H1 (cell line): ENCODE measurements around the gene CAMKK2. TPM values are rescaled to one million over a fixed set of nuclear protein-coding genes. Genes with fewer than 3 reads are reported as not detected.

Source experiments
- CTCF ChIA-PET: fragments of 300-600 bp; sonication (Branson Sonifier 250); formaldehyde crosslinking; loops from one replicate; lab custom pipeline; 2021; ENCODE audit not compliant: partially characterized antibody; lab: Charles Lee
- POLR2A ChIA-PET: fragments of 300-600 bp; sonication (Branson Sonifier 250); formaldehyde crosslinking; loops from one replicate; lab custom pipeline; 2021; ENCODE audit warnings: inconsistent platforms; ENCODE audit not compliant: partially characterized antibody; lab: Charles Lee
- DNase-seq, 2 experiments: peaks; one replicate each; pipeline versions ENCODE4 v3.0.0 to v3.0.0-alpha.2; 2010 to 2022; ENCODE audit warnings: low spot score in 2 of 2, low read depth in 1 of 2, mixed read lengths in 1 of 2
- FAIRE-seq: peaks from 2 replicates; lab custom pipeline; 2011; peaks lifted over from hg19 to GRCh38; lab: Jason Lieb, UNC
- H2AFZ ChIP-seq: 2 replicates; pipeline ENCODE4 v1.8.1; 2012; ENCODE audit warnings: low read length, inconsistent platforms
- H2AK5ac ChIP-seq: 2 replicates; pipeline ENCODE4 v1.6.1; 2013; ENCODE audit warnings: low read depth, low read length
- H2BK120ac ChIP-seq: replicated peaks from 2 replicates; pipeline ENCODE3; 2013; ENCODE audit warnings: low read depth, low read length, inconsistent platforms
- H2BK12ac ChIP-seq: 2 replicates; pipeline ENCODE4 v1.6.1; 2013; ENCODE audit warnings: low read depth, low read length
- H2BK15ac ChIP-seq: 2 replicates; pipeline ENCODE4 v1.6.1; 2013; ENCODE audit warnings: low read length
- H2BK20ac ChIP-seq: 2 replicates; pipeline ENCODE4 v1.6.1; 2013; ENCODE audit warnings: low read length
- H2BK5ac ChIP-seq: 2 replicates; pipeline ENCODE4 v1.6.1; 2013; ENCODE audit warnings: low read depth, low read length
- H3K14ac ChIP-seq: 2 replicates; pipeline ENCODE4 v1.6.1; 2013; ENCODE audit warnings: inconsistent platforms; ENCODE audit not compliant: insufficient read length
- H3K18ac ChIP-seq: 2 replicates; pipeline ENCODE4 v1.6.1; 2013; ENCODE audit warnings: low read length; ENCODE audit errors: extremely low read depth
- H3K23ac ChIP-seq: 2 replicates; pipeline ENCODE4 v1.6.1; 2013; ENCODE audit warnings: inconsistent platforms; ENCODE audit not compliant: insufficient read length
- H3K23me2 ChIP-seq: 2 replicates; pipeline ENCODE4 v1.6.1; 2013; ENCODE audit warnings: low read depth, low read length
- H3K27ac ChIP-seq: 2 replicates; pipeline ENCODE4 v1.6.1; 2011; ENCODE audit warnings: low read depth, low read length, inconsistent platforms
- H3K27me3 ChIP-seq, 4 experiments: replicated peaks in 1 of 4; 1 replicate in 1 of 4; 2 replicates in 3 of 4; pipeline versions ENCODE4 v1.6.1 to v1.8.1; 2011 to 2013; ENCODE audit warnings: low read length in 3 of 4, mild to moderate bottlenecking in 3 of 4, inconsistent platforms in 2 of 4, mixed read lengths in 2 of 4, moderate library complexity in 1 of 4; ENCODE audit not compliant: control insufficient read depth in 3 of 4, insufficient read depth in 3 of 4; ENCODE audit errors: extremely low read depth in 1 of 4
- H3K36me3 ChIP-seq, 4 experiments: 2 replicates each; pipeline versions ENCODE4 v1.6.1 to v1.8.1; 2011 to 2013; ENCODE audit warnings: mild to moderate bottlenecking in 4 of 4, low read length in 3 of 4, moderate library complexity in 2 of 4, control low read depth in 1 of 4, inconsistent platforms in 1 of 4; ENCODE audit not compliant: insufficient read depth in 4 of 4, control insufficient read depth in 2 of 4
- H3K4ac ChIP-seq: replicated peaks from 2 replicates; pipeline ENCODE3; 2013; ENCODE audit warnings: low read length, low read depth, mixed read lengths, inconsistent platforms; ENCODE audit not compliant: insufficient read length
- H3K4me1 ChIP-seq, 4 experiments: replicated peaks in 1 of 4; 1 replicate in 1 of 4; 2 replicates in 3 of 4; pipeline versions ENCODE4 v1.6.1 to v1.8.1; 2011 to 2013; ENCODE audit warnings: low read length in 3 of 4, inconsistent platforms in 2 of 4, mixed read lengths in 1 of 4; ENCODE audit not compliant: insufficient read depth in 4 of 4, control insufficient read depth in 3 of 4
- H3K4me2 ChIP-seq, 2 experiments: 2 replicates each; pipeline versions ENCODE4 v1.6.1 to v1.8.1; 2011 to 2013; ENCODE audit warnings: low read depth in 2 of 2, low read length in 2 of 2, control low read depth in 1 of 2, inconsistent platforms in 1 of 2, mild to moderate bottlenecking in 1 of 2; ENCODE audit not compliant: insufficient read depth in 1 of 2
- H3K4me3 ChIP-seq, 4 experiments: fragments of 200-600, 300-600 bp in 1 of 4; sonication (generic), shearing (Covaris generic), sonication (Bioruptor Twin) in 1 of 4; 2 replicates each; pipeline versions ENCODE4 v1.5.1 to v1.8.1; 2011 to 2016; ENCODE audit warnings: low read length in 4 of 4, low read depth in 3 of 4, control low read depth in 2 of 4, inconsistent platforms in 2 of 4, mild to moderate bottlenecking in 2 of 4, mixed read lengths in 1 of 4, moderate library complexity in 1 of 4; ENCODE audit not compliant: insufficient read depth in 2 of 4; ENCODE audit errors: extremely low read depth in 1 of 4
- H3K56ac ChIP-seq: replicated peaks from 2 replicates; pipeline ENCODE3; 2013; ENCODE audit warnings: low read depth, mild to moderate bottlenecking, mixed read lengths, low read length, inconsistent platforms; ENCODE audit not compliant: insufficient read length
- H3K79me1 ChIP-seq: 2 replicates; pipeline ENCODE4 v1.6.1; 2013; ENCODE audit warnings: low read depth, low read length, control low read depth
- H3K79me2 ChIP-seq, 2 experiments: 2 replicates each; pipeline versions ENCODE4 v1.6.1 to v1.8.1; 2012 to 2013; ENCODE audit warnings: low read length in 2 of 2, mild to moderate bottlenecking in 2 of 2, inconsistent platforms in 1 of 2; ENCODE audit not compliant: insufficient read depth in 2 of 2, control insufficient read depth in 1 of 2
- H3K9ac ChIP-seq, 4 experiments: replicated peaks in 1 of 4; 1 replicate in 1 of 4; 2 replicates in 3 of 4; pipeline versions ENCODE4 v1.6.1 to v1.8.1; 2011 to 2013; ENCODE audit warnings: low read depth in 3 of 4, low read length in 3 of 4, control low read depth in 2 of 4, mild to moderate bottlenecking in 2 of 4, moderate library complexity in 2 of 4, inconsistent platforms in 1 of 4; ENCODE audit errors: extremely low read depth in 1 of 4
- H3K9me3 ChIP-seq, 2 experiments: 2 replicates each; pipeline versions ENCODE4 v1.6.1 to v1.8.1; 2012 to 2013; ENCODE audit warnings: mild to moderate bottlenecking in 2 of 2, moderate library complexity in 2 of 2, control low read depth in 1 of 2, inconsistent platforms in 1 of 2, low read depth in 1 of 2, low read length in 1 of 2, mixed read lengths in 1 of 2; ENCODE audit not compliant: insufficient read depth in 2 of 2
- H4K20me1 ChIP-seq, 2 experiments: replicated peaks in 1 of 2; 2 replicates each; pipeline versions ENCODE3 to v1.8.1; 2011 to 2013; ENCODE audit warnings: inconsistent platforms in 2 of 2, low read length in 2 of 2, mild to moderate bottlenecking in 1 of 2; ENCODE audit not compliant: insufficient read depth in 2 of 2, control insufficient read depth in 1 of 2
- H4K5ac ChIP-seq: 2 replicates; pipeline ENCODE4 v1.6.1; 2013; ENCODE audit warnings: low read length, low read depth, mixed read lengths, inconsistent platforms; ENCODE audit not compliant: insufficient read length
- H4K8ac ChIP-seq: 2 replicates; pipeline ENCODE4 v1.8.0; 2013; ENCODE audit warnings: mild to moderate bottlenecking, moderate library complexity, low read length, inconsistent platforms; ENCODE audit not compliant: insufficient read depth; ENCODE audit errors: extremely low read depth
- H4K91ac ChIP-seq: replicated peaks from 2 replicates; pipeline ENCODE3; 2013; ENCODE audit warnings: low read length, mixed read lengths, inconsistent platforms; ENCODE audit not compliant: insufficient read length
- BCL11A ChIP-seq, 2 experiments: IDR thresholded peaks; one replicate each; pipeline ENCODE4 v1.6.1; 2011; ENCODE audit warnings: low read depth in 2 of 2, low read length in 2 of 2, mild to moderate bottlenecking in 2 of 2
- BRCA1 ChIP-seq: IDR thresholded peaks from 2 replicates; pipeline ENCODE4 v1.6.1; 2012; ENCODE audit warnings: low read depth, low read length, improper control_type of control experiment
- KDM4A ChIP-seq: IDR thresholded peaks from one replicate; pipeline ENCODE4 v1.7.1; 2012; ENCODE audit warnings: low read depth, mild to moderate bottlenecking, moderate library complexity, low read length, inconsistent platforms; ENCODE audit not compliant: severe bottlenecking
- KDM5A ChIP-seq: fragments of 200-600 bp; IDR thresholded peaks from 2 replicates; pipeline ENCODE4 v1.7.1; 2012; ENCODE audit warnings: mild to moderate bottlenecking, low read length, inconsistent platforms, mixed read lengths
- SIN3A ChIP-seq, 2 experiments: IDR thresholded peaks in 1 of 2; conservative IDR thresholded peaks in 1 of 2; 2 replicates each; pipeline ENCODE4 v1.6.1; 2011 to 2012; ENCODE audit warnings: low read length in 2 of 2, improper control_type of control experiment in 1 of 2, low read depth in 1 of 2, mild to moderate bottlenecking in 1 of 2
- SP4 ChIP-seq: IDR thresholded peaks from 2 replicates; pipeline ENCODE4 v1.6.1; 2012; ENCODE audit warnings: low read length, inconsistent platforms
- TAF1 ChIP-seq: IDR thresholded peaks from 2 replicates; pipeline ENCODE4 v1.6.1; 2011; ENCODE audit warnings: mild to moderate bottlenecking, low read depth, low read length
- TAF7 ChIP-seq: optimal IDR thresholded peaks from 2 replicates; pipeline ENCODE3; 2011; ENCODE audit warnings: low read depth, mild to moderate bottlenecking, inconsistent platforms, low read length, moderate library complexity, borderline replicate concordance
- WGBS, 2 experiments: shearing (Covaris generic) in 1 of 2; methylation state at CpG; one replicate each; pipeline versions ENCODE4 v1.1.6 to v1.1.7; 2013 to 2015; ENCODE audit warnings: low lambda C conversion rate in 2 of 2, mixed read lengths in 2 of 2, inconsistent platforms in 1 of 2, low coverage in 1 of 2, missing lambda C conversion rate in 1 of 2; ENCODE audit not compliant: insufficient replicate concordance in 2 of 2, insufficient coverage in 1 of 2, insufficient read length in 1 of 2; ENCODE audit errors: extremely low coverage in 1 of 2, missing lambda C conversion rate in 1 of 2; 5-methylcytosine and 5-hydroxymethylcytosine counted together
- polyA plus RNA-seq, 7 experiments: library from polyadenylated mRNA; depleted of rRNA in 3 of 7; stranded (reverse) in 5 of 7; unstranded in 2 of 7; fragments of >200 nt in 5 of 7; fragments of 200-250 nt in 2 of 7; gene quantifications; 1 replicate in 5 of 7; 2 replicates in 1 of 7; 4 replicates in 1 of 7; pipeline versions ENCODE4 v1.2.1 to v1.2.3, GENCODE V29; 2011 to 2013; ENCODE audit warnings: missing spikeins in 2 of 7, mixed read lengths in 2 of 7
- total RNA-seq: library from RNA; stranded (reverse); fragmentation: NEBNext Ultra II Directional; extraction: Animal tissue kit (Norgen Biotek cat#: 25700); gene quantifications from 2 replicates; pipeline ENCODE4 v1.2.1, GENCODE V29; 2021
- TF ChIP-seq, protein P1 (sequence below), 3 experiments: IDR thresholded peaks; 1 replicate in 2 of 3; 2 replicates in 1 of 3; pipeline versions ENCODE4 v1.5.1 to v1.6.1; 2011; ENCODE audit warnings: low read length in 3 of 3, mild to moderate bottlenecking in 3 of 3, inconsistent platforms in 2 of 3, low read depth in 1 of 3, moderate library complexity in 1 of 3; ENCODE audit not compliant: insufficient read depth in 1 of 3; ENCODE audit errors: control extremely low read depth in 1 of 3

Gene CAMKK2
- total and polyA plus RNA-seq, 2 of the 8 experiments (the other 6 are each of a cell fraction or from before 2014, with no cell fraction given): 29.6 to 30.6 TPM

DNA sequence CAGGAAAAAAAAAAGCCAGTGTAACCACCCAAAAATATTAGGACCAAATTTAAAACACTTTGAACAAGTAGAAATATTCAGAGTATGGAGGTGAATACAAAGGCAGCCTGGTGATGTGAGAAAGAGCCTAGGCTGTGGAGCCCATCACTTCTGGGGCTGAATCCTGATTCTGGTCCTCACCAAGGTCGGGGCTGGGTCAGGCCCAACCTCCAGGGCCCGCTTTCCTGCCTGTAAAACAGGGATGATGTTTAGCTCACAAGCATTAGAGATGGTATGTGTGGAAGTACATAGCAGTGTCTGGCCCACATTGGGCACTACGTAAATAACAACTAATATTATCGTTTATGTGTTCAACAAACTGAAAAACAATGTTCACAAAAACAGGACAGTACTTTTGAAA, 7.8 kb upstream of the CAMKK2 start:
- CTCF ChIA-PET: interaction anchor here (1.2 to 1.6 kb wide), 2 partner anchors 29 to 175 kb away, joined by 3 read pairs; no protein-coding TSS in a partner anchor
- no peak for DNase-seq
- 87% methylated on average over 4 of the region's 4 CpGs; no CpG with 5 or more reads in 1 of the 2 experiments for WGBS, 2 experiments
- TF ChIP-seq KDM4A: no peak
- no peak for TF ChIP-seq BRCA1
- TF ChIP-seq KDM5A: no peak
- no peak for TF ChIP-seq SIN3A (conservative IDR thresholded peaks at IDR 0.05 in 1 of 2, IDR thresholded peaks at IDR 0.05 in 1 of 2; ENCODE audit: low read depth in 1 of 2, low read length in 2 of 2)
- TF ChIP-seq, protein P1, sequence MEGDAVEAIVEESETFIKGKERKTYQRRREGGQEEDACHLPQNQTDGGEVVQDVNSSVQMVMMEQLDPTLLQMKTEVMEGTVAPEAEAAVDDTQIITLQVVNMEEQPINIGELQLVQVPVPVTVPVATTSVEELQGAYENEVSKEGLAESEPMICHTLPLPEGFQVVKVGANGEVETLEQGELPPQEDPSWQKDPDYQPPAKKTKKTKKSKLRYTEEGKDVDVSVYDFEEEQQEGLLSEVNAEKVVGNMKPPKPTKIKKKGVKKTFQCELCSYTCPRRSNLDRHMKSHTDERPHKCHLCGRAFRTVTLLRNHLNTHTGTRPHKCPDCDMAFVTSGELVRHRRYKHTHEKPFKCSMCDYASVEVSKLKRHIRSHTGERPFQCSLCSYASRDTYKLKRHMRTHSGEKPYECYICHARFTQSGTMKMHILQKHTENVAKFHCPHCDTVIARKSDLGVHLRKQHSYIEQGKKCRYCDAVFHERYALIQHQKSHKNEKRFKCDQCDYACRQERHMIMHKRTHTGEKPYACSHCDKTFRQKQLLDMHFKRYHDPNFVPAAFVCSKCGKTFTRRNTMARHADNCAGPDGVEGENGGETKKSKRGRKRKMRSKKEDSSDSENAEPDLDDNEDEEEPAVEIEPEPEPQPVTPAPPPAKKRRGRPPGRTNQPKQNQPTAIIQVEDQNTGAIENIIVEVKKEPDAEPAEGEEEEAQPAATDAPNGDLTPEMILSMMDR (IDR thresholded peaks at IDR 0.05; ENCODE audit: control extremely low read depth in 1 of 3, insufficient read depth in 1 of 3, low read depth in 1 of 3, low read length in 3 of 3): no peak
- no peak for TF ChIP-seq TAF1
- TF ChIP-seq SP4: no peak
- no peak for TF ChIP-seq BCL11A (IDR thresholded peaks at IDR 0.05; ENCODE audit: low read depth in 2 of 2, low read length in 2 of 2)
- no peak for TF ChIP-seq TAF7

More for the DNA sequence above, 7.8 kb upstream of the CAMKK2 start:
- no peaks in the 10 kb centered on the region for H3K79me2 ChIP-seq
- H3K4me3 ChIP-seq: no peak overlapping the region
- H3K4ac ChIP-seq: no peak overlapping the region
- H3K14ac ChIP-seq: no peak overlapping the region
- no peak overlapping the region for H2BK5ac ChIP-seq
- no peak overlapping the region for H4K5ac ChIP-seq
- H2BK120ac ChIP-seq: no peak overlapping the region
- H3K27me3 ChIP-seq: no peaks in the 10 kb centered on the region
- no peaks in the 10 kb centered on the region for H3K79me1 ChIP-seq
- no peak overlapping the region for H2AFZ ChIP-seq
- H2BK15ac ChIP-seq: no peak overlapping the region
- FAIRE-seq: no peak
- H3K23me2 ChIP-seq: no peaks in the 10 kb centered on the region
- peaks cover 0 to 6% (median 3%) of the 10 kb centered on the region in 4 experiments; a peak in 4 of 8 replicates for H3K36me3 ChIP-seq
- POLR2A ChIA-PET: no interaction called here
- H3K18ac ChIP-seq: no peak overlapping the region; the same call in 1 of the 2 replicates
- no peak overlapping the region for H3K27ac ChIP-seq
- no peak overlapping the region for H2AK5ac ChIP-seq
- no peaks in the 10 kb centered on the region for H4K20me1 ChIP-seq
- H4K91ac ChIP-seq: no peak overlapping the region
- H3K9ac ChIP-seq: no peak overlapping the region
- H3K23ac ChIP-seq: no peak overlapping the region
- H3K9me3 ChIP-seq: no peaks in the 10 kb centered on the region
- H4K8ac ChIP-seq: no peak overlapping the region
- no peak overlapping the region for H3K56ac ChIP-seq
- no peak overlapping the region for H2BK12ac ChIP-seq
- H2BK20ac ChIP-seq: no peak overlapping the region
- H3K4me2 ChIP-seq: no peak overlapping the region
- no peaks in the 10 kb centered on the region for H3K4me1 ChIP-seq
